ENCODE measurements around the gene LIMD2.

The LIMD2 gene

DNA sequence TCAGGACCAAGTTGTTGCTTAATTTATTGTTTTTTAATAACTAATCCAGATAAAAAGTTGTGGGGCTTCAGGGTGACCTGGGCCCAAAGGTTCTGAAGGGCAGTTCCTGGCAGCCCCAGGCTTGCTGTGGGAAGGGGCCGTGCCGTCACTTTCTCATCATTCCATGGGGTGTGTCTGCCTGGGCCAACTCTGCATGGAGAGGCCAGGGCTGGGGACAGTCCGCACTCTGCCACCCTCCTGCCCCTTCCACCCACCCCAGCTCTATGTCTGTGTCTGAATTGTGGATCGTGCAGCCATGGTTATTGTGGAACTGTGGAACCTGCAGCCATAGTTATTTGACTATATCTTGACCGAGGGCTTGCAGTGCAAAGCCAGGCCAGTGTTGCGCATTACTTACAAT is 4.0 kb downstream of the LIMD2 start:
- TF ChIP-seq, protein P1, sequence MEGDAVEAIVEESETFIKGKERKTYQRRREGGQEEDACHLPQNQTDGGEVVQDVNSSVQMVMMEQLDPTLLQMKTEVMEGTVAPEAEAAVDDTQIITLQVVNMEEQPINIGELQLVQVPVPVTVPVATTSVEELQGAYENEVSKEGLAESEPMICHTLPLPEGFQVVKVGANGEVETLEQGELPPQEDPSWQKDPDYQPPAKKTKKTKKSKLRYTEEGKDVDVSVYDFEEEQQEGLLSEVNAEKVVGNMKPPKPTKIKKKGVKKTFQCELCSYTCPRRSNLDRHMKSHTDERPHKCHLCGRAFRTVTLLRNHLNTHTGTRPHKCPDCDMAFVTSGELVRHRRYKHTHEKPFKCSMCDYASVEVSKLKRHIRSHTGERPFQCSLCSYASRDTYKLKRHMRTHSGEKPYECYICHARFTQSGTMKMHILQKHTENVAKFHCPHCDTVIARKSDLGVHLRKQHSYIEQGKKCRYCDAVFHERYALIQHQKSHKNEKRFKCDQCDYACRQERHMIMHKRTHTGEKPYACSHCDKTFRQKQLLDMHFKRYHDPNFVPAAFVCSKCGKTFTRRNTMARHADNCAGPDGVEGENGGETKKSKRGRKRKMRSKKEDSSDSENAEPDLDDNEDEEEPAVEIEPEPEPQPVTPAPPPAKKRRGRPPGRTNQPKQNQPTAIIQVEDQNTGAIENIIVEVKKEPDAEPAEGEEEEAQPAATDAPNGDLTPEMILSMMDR (conservative IDR thresholded peaks at IDR 0.05; ENCODE audit: low read depth, low read length), result no peak
- no peak overlapping the region for H3K4me3 ChIP-seq (ENCODE audit: low read depth, low read length)
- DNase-seq (ENCODE audit: low read depth), result no peak

DNA sequence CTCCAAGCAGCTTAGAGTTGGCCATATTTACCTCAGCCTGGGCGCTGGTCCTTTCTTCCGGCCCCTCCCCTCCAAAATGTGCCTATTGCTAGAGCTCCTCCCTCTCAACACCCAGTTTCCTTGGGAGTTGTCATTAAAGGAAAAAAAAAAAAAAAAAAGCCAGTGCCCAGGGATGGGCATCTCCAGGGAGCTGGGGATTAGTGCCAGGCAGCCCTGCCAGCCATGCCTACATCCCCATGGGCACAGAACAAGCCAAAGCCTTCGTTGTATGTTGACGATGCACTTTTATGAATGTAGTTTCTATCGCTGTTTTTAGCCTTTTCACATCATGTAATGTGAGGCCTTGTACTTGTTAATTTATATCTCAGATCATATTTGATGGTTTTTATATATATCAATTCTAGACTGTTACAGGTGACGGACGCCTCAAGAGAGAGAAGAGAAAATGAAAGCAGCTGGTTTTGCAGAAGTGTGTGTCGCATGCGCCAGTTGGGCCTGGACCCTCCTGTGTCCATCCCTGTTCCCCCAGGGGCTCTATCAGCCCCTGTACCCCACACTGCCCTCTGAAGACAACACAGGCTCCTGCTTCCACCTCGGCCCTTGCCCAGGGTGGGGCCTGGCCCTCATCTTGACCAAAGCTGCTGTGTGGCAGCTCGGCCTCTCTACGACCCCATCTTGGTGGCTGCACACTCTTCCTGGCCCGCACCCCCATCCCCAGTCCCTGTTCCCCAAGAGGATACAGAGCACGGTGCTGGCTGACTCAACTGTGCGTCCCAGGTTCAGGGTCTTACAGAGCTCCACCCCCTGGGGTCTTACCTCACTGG is 4.8 kb downstream of the LIMD2 start:
- no peak overlapping the region for H3K4me3 ChIP-seq (ENCODE audit: low read depth, low read length)
- DNase-seq (ENCODE audit: low read depth), result no peak
- TF ChIP-seq, protein P1 (conservative IDR thresholded peaks at IDR 0.05; ENCODE audit: low read depth, low read length), result no peak

DNA sequence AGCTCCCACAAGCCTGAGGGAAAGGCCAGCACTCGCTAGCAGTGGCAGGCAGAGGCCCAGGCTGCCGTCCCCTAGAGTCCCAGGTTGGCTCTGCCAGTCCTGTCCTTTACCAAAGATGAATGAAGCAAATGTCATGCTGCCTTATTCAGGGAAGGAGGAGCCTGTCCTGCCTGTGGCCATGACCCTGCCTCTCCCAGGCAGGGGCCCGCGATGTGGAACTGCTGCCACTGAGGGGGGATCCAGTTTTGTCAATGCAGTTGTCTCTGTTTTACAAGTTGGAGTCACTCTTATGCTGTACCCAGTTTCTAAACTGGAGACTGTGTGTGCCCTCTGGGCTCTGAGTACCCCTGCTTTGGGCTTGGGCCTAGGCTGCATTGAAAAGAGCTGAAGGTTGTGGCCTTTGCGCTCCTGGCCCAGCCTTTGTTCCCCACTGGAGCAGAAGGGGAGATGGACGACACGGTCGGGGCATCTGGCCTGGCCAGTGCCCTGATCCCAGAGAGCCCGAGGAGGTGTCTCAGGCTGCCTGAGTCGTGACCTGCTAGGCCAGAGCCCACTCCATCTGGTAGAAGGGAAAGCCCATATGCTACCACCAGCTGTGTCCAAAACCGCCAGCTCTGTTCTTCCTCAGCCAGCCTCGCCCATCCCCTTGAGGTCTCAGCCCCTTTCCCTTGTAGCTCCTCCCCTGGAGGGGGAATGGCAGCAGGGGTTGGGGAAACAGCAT is 5.5 kb downstream of the LIMD2 start:
- no peak for DNase-seq (ENCODE audit: low read depth)
- TF ChIP-seq, protein P1 (conservative IDR thresholded peaks at IDR 0.05; ENCODE audit: low read depth, low read length), result no peak

DNA sequence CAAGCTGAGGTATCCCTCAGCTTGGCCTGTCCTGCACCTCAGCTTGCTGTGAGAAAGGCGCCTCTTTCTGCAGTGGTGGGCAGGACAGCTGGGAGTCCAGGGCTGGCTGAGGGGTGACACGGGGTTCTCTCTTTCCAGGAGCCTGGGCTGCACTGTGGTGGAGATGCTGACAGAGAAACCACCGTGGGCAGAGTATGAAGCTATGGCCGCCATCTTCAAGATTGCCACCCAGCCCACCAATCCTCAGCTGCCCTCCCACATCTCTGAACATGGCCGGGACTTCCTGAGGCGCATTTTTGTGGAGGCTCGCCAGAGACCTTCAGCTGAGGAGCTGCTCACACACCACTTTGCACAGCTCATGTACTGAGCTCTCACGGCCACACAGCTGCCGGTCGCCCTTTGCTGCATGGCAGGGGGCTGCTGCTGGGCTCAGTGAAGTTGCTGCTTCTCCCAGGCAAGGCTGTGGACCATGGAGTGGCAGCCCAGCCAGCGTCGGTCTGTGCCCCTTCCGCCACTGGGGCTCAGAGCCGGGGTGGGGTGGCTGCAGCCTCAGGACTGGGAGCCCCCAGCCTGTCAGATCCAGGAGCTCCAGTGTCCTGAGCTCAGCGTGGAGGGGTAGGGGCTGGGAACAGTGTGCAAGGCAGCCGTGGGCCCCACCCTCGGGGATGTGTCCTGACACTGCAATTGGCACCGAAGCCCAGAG is 6.4 kb downstream of the LIMD2 start:
- TF ChIP-seq, protein P1 (conservative IDR thresholded peaks at IDR 0.05; ENCODE audit: low read depth, low read length), result no peak
- DNase-seq (ENCODE audit: low read depth), result no peak

More for the DNA sequence above, 5.5 kb downstream of the LIMD2 start:
- H3K4me3 ChIP-seq (ENCODE audit: low read depth, low read length), result no peak overlapping the region

DNA sequence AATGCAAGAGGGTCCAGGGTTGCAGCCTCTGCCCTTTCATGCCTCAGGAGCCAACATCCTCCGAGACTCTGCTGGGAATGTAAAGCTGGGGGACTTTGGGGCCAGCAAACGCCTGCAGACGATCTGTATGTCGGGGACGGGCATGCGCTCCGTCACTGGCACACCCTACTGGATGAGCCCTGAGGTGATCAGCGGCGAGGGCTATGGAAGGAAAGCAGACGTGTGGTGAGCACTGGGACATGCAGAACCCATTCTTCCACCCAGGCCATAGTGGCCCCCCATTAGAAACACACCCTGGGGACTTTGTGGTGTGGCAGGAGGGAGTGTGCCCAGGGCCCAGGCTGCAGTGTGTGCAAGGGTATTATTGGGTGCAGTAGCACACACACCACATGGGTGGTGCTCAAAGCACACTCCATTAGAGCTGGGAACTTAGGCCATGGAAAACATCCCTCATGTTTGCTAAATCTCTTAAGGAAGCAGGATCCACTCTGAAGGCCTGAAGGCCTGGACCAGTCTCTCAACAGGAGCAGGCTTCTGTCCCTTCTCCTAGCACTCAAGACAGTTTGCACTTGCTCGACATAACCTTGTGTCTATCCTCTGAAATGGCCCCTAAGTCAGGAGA is 7.6 kb downstream of the LIMD2 start:
- no peak for DNase-seq (ENCODE audit: low read depth)
- H3K4me3 ChIP-seq (ENCODE audit: low read depth, low read length), result no peak overlapping the region
- TF ChIP-seq, protein P1 (conservative IDR thresholded peaks at IDR 0.05; ENCODE audit: low read depth, low read length), result no peak

More for the DNA sequence above, 6.4 kb downstream of the LIMD2 start:
- no peak overlapping the region for H3K4me3 ChIP-seq (ENCODE audit: low read depth, low read length)

DNA sequence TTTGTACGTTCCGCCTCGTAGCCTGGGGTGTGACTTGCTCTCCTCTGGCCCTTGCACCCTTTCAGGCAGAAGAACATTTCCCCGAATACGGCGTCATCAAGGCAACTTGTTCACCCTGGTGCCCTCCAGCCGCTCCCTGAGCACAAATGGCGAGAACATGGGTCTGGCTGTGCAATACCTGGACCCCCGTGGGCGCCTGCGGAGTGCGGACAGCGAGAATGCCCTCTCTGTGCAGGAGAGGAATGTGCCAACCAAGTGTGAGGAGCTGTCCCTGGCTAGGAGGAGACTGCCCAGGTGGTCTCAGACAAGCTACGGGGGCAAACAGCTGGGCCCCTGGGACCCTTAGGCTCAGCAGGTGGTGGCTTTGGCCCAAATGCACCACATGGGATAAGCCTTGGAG is 10.4 kb downstream of the LIMD2 start:
- DNase-seq (ENCODE audit: low read depth), result no peak
- TF ChIP-seq, protein P1 (conservative IDR thresholded peaks at IDR 0.05; ENCODE audit: low read depth, low read length), result no peak
- no peak overlapping the region for H3K4me3 ChIP-seq (ENCODE audit: low read depth, low read length)
